Measurements from ENCODE around the gene GGCX. TPM values are rescaled to one million over a fixed set of nuclear protein-coding genes. Genes with fewer than 3 reads are reported as not detected.

The GGCX gene
- total RNA-seq, 1 donor from 2014 or later: 25.5 TPM

- no peaks in the 10 kb centered on the region for H3K27me3 ChIP-seq (ENCODE audit: low read depth)
- H3K4me1 ChIP-seq: peaks cover 76% of the 10 kb centered on the region
- H3K27ac ChIP-seq (replicated peaks): peak overlapping the region; percentile 94
- DNase-seq: no peak
- no peaks in the 10 kb centered on the region for H3K36me3 ChIP-seq
- H3K9me3 ChIP-seq (replicated peaks): no peaks in the 10 kb centered on the region
- H3K4me3 ChIP-seq: peak overlapping the region; percentile 79
- TF ChIP-seq CTCF (IDR thresholded peaks at IDR 0.05; ENCODE audit: borderline replicate concordance): no peak
- intact Hi-C loops (cut with micrococcal nuclease): no loop called here
Observed at GRCh38 chr2:85585781-85586105, 24.4 kb upstream of the GGCX start.

DNA sequence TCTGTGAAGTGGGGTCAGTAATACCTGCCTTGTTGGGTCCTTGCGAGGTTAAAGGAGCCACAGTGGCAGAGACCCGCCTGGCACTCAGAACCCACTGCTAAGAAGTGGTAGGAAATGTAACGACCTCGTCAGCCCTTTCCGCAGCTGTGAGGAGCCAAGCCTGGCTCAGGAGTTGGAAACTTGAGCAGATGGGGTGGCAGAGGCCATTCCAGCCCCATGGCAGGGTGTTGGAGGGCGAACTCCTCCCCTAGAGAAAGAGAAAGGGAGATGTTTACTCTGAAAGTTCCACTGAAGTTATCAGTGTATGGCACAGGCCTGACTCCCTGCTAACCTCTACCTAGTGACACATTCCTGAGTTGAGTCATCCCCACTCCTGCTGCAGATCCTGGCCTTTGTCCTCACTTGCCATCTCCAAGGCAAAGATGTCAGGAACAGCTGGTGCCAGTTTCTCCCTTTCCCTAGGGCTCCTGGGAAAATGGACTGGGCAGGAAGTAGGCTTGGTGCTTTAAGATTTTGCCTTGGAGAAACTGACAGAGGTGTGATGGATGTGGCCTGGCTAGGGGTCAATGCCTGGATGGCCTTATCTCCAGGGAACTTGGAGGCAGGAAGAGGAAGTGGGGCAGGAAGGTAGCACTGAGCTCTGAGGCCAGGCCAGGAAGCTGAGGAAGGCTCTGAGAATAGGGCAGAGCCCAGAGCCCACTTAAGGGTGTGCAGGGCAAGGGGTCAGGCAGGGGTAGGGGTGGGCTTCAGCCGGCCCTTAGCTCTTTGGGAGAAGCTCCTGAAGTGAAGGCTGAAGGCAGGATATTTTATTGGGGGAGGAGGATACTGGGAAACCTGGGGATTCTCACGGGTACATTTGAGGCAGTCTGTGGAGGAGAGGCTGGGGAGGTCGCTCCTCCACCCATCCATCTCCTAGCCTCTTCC is 23.8 kb upstream of the GGCX start:
- Histone ChIP-seq H3K4me3 (peak overlapping the region; percentile 79), H3K27me3 (ENCODE audit: low read depth) (no peaks in the 10 kb centered on the region), H3K4me1 (peaks cover 72% of the 10 kb centered on the region), H3K9me3 (replicated peaks) (no peaks in the 10 kb centered on the region), H3K27ac (replicated peaks) (peak overlapping the region; percentile 94), H3K36me3 (no peaks in the 10 kb centered on the region)
- no peak for TF ChIP-seq CTCF (IDR thresholded peaks at IDR 0.05; ENCODE audit: borderline replicate concordance)
- DNase-seq: no peak
- intact Hi-C loops (cut with micrococcal nuclease): no loop called here

DNA sequence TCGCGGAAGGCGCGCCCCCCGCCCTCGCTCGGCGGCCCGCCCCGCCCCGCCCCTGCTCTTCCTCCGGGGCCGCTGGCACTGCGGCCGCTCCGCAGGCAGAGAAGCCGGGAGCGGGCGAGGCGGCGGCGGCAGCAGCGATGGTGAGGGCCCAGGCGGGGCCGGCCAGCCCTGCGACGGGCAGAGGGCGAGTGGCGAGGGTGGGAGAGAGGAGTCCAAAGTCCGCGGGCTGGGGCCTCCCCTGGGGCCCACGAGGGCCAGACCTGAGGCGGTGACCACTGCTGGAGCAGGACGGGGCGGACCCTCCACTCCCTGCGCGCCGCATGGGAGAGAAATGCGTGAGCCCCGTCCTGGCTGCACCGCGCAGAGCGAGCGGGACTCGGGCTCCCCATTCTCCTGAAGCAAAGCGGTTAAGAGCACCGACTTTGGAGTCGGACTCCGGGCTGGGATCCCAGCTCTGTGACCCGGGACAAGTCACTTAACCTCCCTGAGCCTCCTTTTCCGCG is 23.1 kb upstream of the GGCX start, which contains the start of gene VAMP5:
Gene VAMP5 (plus strand): TSS at position 78 of the 503 bp plus-strand sequence. CDS start 60 bp downstream, at position 138.
- peak within 1 kb of the TSS; percentile 79 for H3K4me3 ChIP-seq
- no peaks in the 10 kb centered on the region for H3K9me3 ChIP-seq (replicated peaks)
- H3K27ac ChIP-seq (replicated peaks): peak within 1 kb of the TSS; percentile 94
- intact Hi-C loops (cut with micrococcal nuclease): no loop called here
- no peaks in the 10 kb centered on the region for H3K27me3 ChIP-seq (ENCODE audit: low read depth)
- no peak for TF ChIP-seq CTCF (IDR thresholded peaks at IDR 0.05; ENCODE audit: borderline replicate concordance)
- DNase-seq: peak; percentile 58
- H3K36me3 ChIP-seq: no peaks in the 10 kb centered on the region
- H3K4me1 ChIP-seq: peaks cover 70% of the 10 kb centered on the region

DNA sequence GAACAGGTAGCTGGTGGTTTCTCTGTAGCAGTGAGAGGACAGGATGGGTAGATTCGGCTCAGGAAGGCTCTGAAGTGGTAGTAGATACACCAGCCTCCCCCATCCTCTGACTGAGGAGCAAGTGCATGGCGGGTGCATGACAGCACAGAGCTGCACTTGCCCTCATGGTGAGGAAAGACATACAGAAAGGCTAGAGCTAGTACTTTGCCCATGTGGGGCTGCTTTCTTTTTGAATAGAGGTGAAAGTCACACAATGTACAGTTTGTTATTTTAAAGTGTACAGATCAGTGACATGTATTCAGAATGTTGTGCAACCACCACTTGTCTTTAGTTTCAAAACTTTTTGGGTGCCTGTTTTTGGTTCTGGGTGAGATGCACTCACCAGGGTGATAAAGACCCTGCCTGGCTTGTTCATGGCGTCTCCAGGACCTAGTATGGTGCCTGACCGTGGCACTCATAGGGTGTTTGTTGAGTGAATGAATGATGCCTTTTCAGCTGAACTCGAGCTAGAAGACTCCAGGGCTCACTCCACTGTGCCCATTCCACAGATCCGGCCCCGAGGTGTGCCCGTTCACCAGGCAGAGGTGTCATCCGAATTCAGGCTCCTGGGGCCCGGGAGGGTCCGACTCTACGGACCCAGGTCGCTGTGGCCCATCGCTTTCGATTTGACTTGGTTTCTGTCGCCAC is 22.5 kb upstream of the GGCX start:
- no peak for DNase-seq
- Histone ChIP-seq H3K27me3 (ENCODE audit: low read depth) (no peaks in the 10 kb centered on the region), H3K36me3 (no peaks in the 10 kb centered on the region), H3K4me3 (peak overlapping the region; percentile 79), H3K9me3 (replicated peaks) (no peaks in the 10 kb centered on the region), H3K27ac (replicated peaks) (peak overlapping the region; percentile 94), H3K4me1 (peaks cover 70% of the 10 kb centered on the region)
- intact Hi-C loops (cut with micrococcal nuclease): no loop called here
- TF ChIP-seq CTCF (IDR thresholded peaks at IDR 0.05; ENCODE audit: borderline replicate concordance): no peak

DNA sequence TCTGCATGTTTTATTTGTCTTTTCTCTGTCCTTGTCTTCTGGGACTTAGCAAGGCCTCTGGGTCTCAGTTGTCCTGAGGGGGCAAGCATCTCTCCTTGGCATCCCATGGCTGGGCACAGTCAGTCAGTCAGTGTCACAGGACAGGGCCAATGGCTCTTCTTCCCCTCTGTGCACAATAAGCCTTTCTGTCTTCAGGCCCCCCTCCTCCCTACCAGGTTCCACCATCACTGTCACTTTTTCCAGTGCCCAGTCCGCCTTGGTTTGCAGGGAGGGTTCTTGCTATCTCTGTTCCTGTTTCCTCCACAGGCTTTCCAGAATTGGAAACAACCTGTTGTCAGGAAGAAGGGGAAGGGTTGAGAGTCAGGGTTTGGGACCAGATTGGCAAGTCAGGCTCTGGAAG is 21.2 kb upstream of the GGCX start:
- H3K4me1 ChIP-seq: peaks cover 70% of the 10 kb centered on the region
- H3K27me3 ChIP-seq (ENCODE audit: low read depth): no peaks in the 10 kb centered on the region
- no peak for DNase-seq
- peak overlapping the region; percentile 15 for H3K27ac ChIP-seq (replicated peaks)
- H3K36me3 ChIP-seq: no peaks in the 10 kb centered on the region
- TF ChIP-seq CTCF (IDR thresholded peaks at IDR 0.05; ENCODE audit: borderline replicate concordance): no peak
- intact Hi-C loops (cut with micrococcal nuclease): no loop called here
- no peaks in the 10 kb centered on the region for H3K9me3 ChIP-seq (replicated peaks)
- H3K4me3 ChIP-seq: no peak overlapping the region

Measured in left ventricle myocardium inferior (tissue), 1 donor.